NT2/D1 (cell line): Measurements from ENCODE around the gene ZNF274.

Experiments
- YY1 ChIP-seq: IDR thresholded peaks from 2 replicates; pipeline ENCODE4 v1.6.1; 2011; ENCODE audit not compliant: insufficient read length, insufficient read depth
- ZNF274 ChIP-seq: IDR thresholded peaks from 2 replicates; pipeline ENCODE4 v1.6.1; 2011; ENCODE audit warnings: mild to moderate bottlenecking, low read depth, low read length

- TF ChIP-seq YY1 (no peak), ZNF274 (no peak)
Measured at GRCh38 chr19:58262922-58263296, 80.0 kb downstream of the ZNF274 start.
